Measurements from ENCODE around the gene NAGLU. TPM values are rescaled to one million over a fixed set of nuclear protein-coding genes. Genes with fewer than 3 reads are reported as not detected.
"Not testable (repeated sequence)": the region's sequence is repeated elsewhere in the genome, so short reads cannot be mapped to it uniquely, and the experiment has no call there.

Gene NAGLU
- total and polyA plus RNA-seq, 10 of the 15 experiments (the other 5 are each of a cell fraction or from before 2014, with no cell fraction given): 0.23 to 27.5 (median 8.9) TPM

GRCh38 chr17:42548993-42549755 is 13.1 kb downstream of the NAGLU start:
- TF ChIP-seq IKZF1 (conservative IDR thresholded peaks at IDR 0.05): no peak
- peak; percentile 21; the same call in 1 of the 2 replicates for TF ChIP-seq RUNX3 (IDR thresholded peaks at IDR 0.05; ENCODE audit: low read length)
- TF ChIP-seq MLLT1 (IDR thresholded peaks at IDR 0.05): peak; percentile 72; the same call in 1 of the 2 replicates
- peaks cover 5% of the 10 kb centered on the region for H3K79me2 ChIP-seq (ENCODE audit: control insufficient read depth, insufficient read depth, low read length)
- H3K9ac ChIP-seq (ENCODE audit: control insufficient read depth, insufficient read depth, low read length): peak overlapping the region; percentile 56; the same call in 1 of the 2 replicates
- ATAC-seq: peak; percentile 2; the same call in 1 of the 3 replicates
- POLR2A ChIA-PET: interaction anchor here (1.0 to 1.6 kb wide), 6 partner anchors 13 to 106 kb away, joined by 3 to 11 read pairs (median 4); partner anchors contain the start of genes NAGLU, PSMC3IP and TUBG1
- H3K4me1 ChIP-seq (ENCODE audit: control insufficient read depth, insufficient read depth, low read length): peaks cover 11% of the 10 kb centered on the region
- RAD21 ChIA-PET (ENCODE audit: unreplicated experiment): interaction anchor here (1.3 to 2.0 kb wide), 5 partner anchors 12 to 449 kb away, joined by 3 to 11 read pairs (median 6); partner anchors contain the start of genes PLEKHH3, PSMC3IP and RPL27
- no peaks in the 10 kb centered on the region for H3K27me3 ChIP-seq (replicated peaks in 1 of 2; ENCODE audit: control insufficient read depth in 2 of 2, insufficient read depth in 2 of 2, low read length in 1 of 2)
- no peak overlapping the region for H3K27ac ChIP-seq (ENCODE audit: control insufficient read depth, insufficient read depth)
- H3K9me3 ChIP-seq (replicated peaks; ENCODE audit: control insufficient read depth, insufficient read depth, low read length): no peaks in the 10 kb centered on the region
- in situ Hi-C loops (cut with MboI): no loop called here
- intact Hi-C loops (cut with micrococcal nuclease; ENCODE audit: unreplicated experiment): loop anchor here (5.0 kb wide), 1 partner anchor 213 kb away; the partner anchor contains the start of gene RAMP2
- no peaks in the 10 kb centered on the region; a peak in 1 of 4 replicates for H3K36me3 ChIP-seq (ENCODE audit: control insufficient read depth in 2 of 2, insufficient read depth in 2 of 2, low read length in 1 of 2)
- whole genome bisulfite sequencing (ENCODE audit: insufficient coverage, insufficient replicate concordance, low lambda C conversion rate, missing lambda C conversion rate): 59% methylated on average over 14 of the region's 14 CpGs
- no peak overlapping the region; the same call in 1 of the 2 replicates for H2AFZ ChIP-seq (ENCODE audit: control insufficient read depth, low read depth, low read length)
- H4K20me1 ChIP-seq (ENCODE audit: control insufficient read depth, insufficient read depth): no peaks in the 10 kb centered on the region
- H3K4me3 ChIP-seq: peak overlapping the region; percentile 58
- no peak for FAIRE-seq
- SMC1A ChIA-PET (ENCODE audit: uncharacterized antibody, unreplicated experiment): interaction anchor here (0.7 to 2.0 kb wide), 7 partner anchors 11 to 214 kb away, joined by 3 to 11 read pairs (median 4); partner anchors contain the start of gene NAGLU
- BruUV-seq (replicated peaks): no TSS peak
- peak overlapping the region; percentile 92 for H3K4me2 ChIP-seq (ENCODE audit: control insufficient read depth, insufficient read depth)
- DNase-seq (ENCODE audit: low read depth, low spot score): no peak
- CTCF ChIA-PET: interaction anchor here (1.1 to 3.0 kb wide), 15 partner anchors 9 to 276 kb away, joined by 3 to 21 read pairs (median 5); partner anchors contain the start of genes MLX, NAGLU, PLEKHH3 and PSMC3IP

GRCh38 chr17:42552736-42553135 is 16.7 kb downstream of the NAGLU start, which contains the start of gene HSD17B1:
TSS of gene HSD17B1 (plus strand) at chr17:42552923. CDS start at chr17:42552934, 11 bp downstream.
- H3K27me3 ChIP-seq (replicated peaks in 1 of 2; ENCODE audit: control insufficient read depth in 2 of 2, insufficient read depth in 2 of 2, low read length in 1 of 2); in situ Hi-C loops (cut with MboI); H3K9me3 ChIP-seq (replicated peaks; ENCODE audit: control insufficient read depth, insufficient read depth, low read length); H2AFZ ChIP-seq (ENCODE audit: control insufficient read depth, low read depth, low read length); ATAC-seq; intact Hi-C loops (cut with micrococcal nuclease; ENCODE audit: unreplicated experiment); H3K36me3 ChIP-seq (ENCODE audit: control insufficient read depth in 2 of 2, insufficient read depth in 2 of 2, low read length in 1 of 2); RAD21 ChIA-PET (ENCODE audit: unreplicated experiment); FAIRE-seq; POLR2A ChIA-PET; SMC1A ChIA-PET (ENCODE audit: uncharacterized antibody, unreplicated experiment); DNase-seq (ENCODE audit: low read depth, low spot score); BruUV-seq (replicated peaks); H3K27ac ChIP-seq (ENCODE audit: control insufficient read depth, insufficient read depth); H4K20me1 ChIP-seq (ENCODE audit: control insufficient read depth, insufficient read depth): not testable (repeated sequence)
- H3K4me2 ChIP-seq (ENCODE audit: control insufficient read depth, insufficient read depth): peak within 1 kb of the TSS; percentile 89
- 96% methylated on average over 8 of the region's 15 CpGs for WGBS (ENCODE audit: insufficient coverage, insufficient replicate concordance, low lambda C conversion rate, missing lambda C conversion rate)
- H3K9ac ChIP-seq (ENCODE audit: control insufficient read depth, insufficient read depth, low read length): peak within 1 kb of the TSS; percentile 75
- H3K4me1 ChIP-seq (ENCODE audit: control insufficient read depth, insufficient read depth, low read length): peaks cover 11% of the 10 kb centered on the region
- CTCF ChIA-PET: interaction anchor here (1.3 to 1.8 kb wide), 2 partner anchors 16 to 22 kb away, joined by 4 to 7 read pairs; partner anchors contain the start of gene NAGLU
- peaks cover 16% of the 10 kb centered on the region for H3K79me2 ChIP-seq (ENCODE audit: control insufficient read depth, insufficient read depth, low read length)
- H3K4me3 ChIP-seq: peak within 1 kb of the TSS; percentile 94

Measured in GM12878 (cell line).